Neural cell (in vitro differentiated cells): ENCODE data around the gene FAM209A. TPM values are rescaled to one million over a fixed set of nuclear protein-coding genes. Genes with fewer than 3 reads are reported as not detected.

Source experiments
- H2AFZ ChIP-seq: fragments of 200-600, 300-800 bp; sonication (generic), shearing (Covaris generic); 2 replicates; pipeline ENCODE4 v1.6.0; 2014; ENCODE audit warnings: low read depth, mild to moderate bottlenecking, antibody characterized with exemption, low read length, moderate library complexity
- H3F3A ChIP-seq: fragments of 200-600 bp; shearing (Covaris generic); 2 replicates; pipeline ENCODE4 v1.6.1; 2016; ENCODE audit warnings: mild to moderate bottlenecking, moderate library complexity, mixed read lengths, antibody characterized with exemption, low read length; ENCODE audit not compliant: insufficient read depth, poor library complexity, severe bottlenecking
- H3K27ac ChIP-seq: fragments of 200-600, 300-800 bp; sonication (generic), shearing (Covaris generic); 2 replicates; pipeline ENCODE4 v1.5.1; 2014; ENCODE audit warnings: mild to moderate bottlenecking, low read length, moderate library complexity
- H3K27me3 ChIP-seq: fragments of 300-800, 200-600 bp; sonication (generic), shearing (Covaris generic); 2 replicates; pipeline ENCODE4 v1.6.0; 2014; ENCODE audit warnings: mild to moderate bottlenecking, low read depth, low read length, moderate library complexity; ENCODE audit not compliant: insufficient read depth
- H3K36me3 ChIP-seq: fragments of 300-800, 200-600 bp; sonication (generic), shearing (Covaris generic); 2 replicates; pipeline ENCODE4 v1.5.1; 2014; ENCODE audit warnings: mild to moderate bottlenecking, antibody characterized with exemption, low read length, moderate library complexity; ENCODE audit not compliant: insufficient read depth
- H3K4me2 ChIP-seq: fragments of 300-800, 200-600 bp; sonication (generic), shearing (Covaris generic); 2 replicates; pipeline ENCODE4 v1.6.0; 2014; ENCODE audit warnings: mild to moderate bottlenecking, low read length
- H3K4me3 ChIP-seq: fragments of 300-800, 200-600 bp; sonication (generic), shearing (Covaris generic); 2 replicates; pipeline ENCODE4 v1.5.1; 2014; ENCODE audit warnings: mild to moderate bottlenecking, low read length, moderate library complexity
- H3K79me2 ChIP-seq: fragments of 200-600 bp; shearing (Covaris generic); replicated peaks from 2 replicates; pipeline ENCODE4 v1.6.0; 2014; ENCODE audit warnings: mild to moderate bottlenecking, low read length, moderate library complexity; ENCODE audit not compliant: insufficient read depth
- H3K9ac ChIP-seq: fragments of 300-800, 200-600 bp; sonication (generic), shearing (Covaris generic); 2 replicates; pipeline ENCODE4 v1.6.1; 2016; ENCODE audit warnings: mild to moderate bottlenecking, low read length, mixed read lengths
- H3K9me2 ChIP-seq: fragments of 200-600 bp; shearing (Covaris generic); 2 replicates; pipeline ENCODE4 v1.6.1; 2016; ENCODE audit warnings: mild to moderate bottlenecking, low read length, mixed read lengths; ENCODE audit not compliant: insufficient read depth
- H3K9me3 ChIP-seq: fragments of 200-600, 300-800 bp; sonication (generic), shearing (Covaris generic); 2 replicates; pipeline ENCODE4 v1.6.1; 2016; ENCODE audit warnings: mild to moderate bottlenecking, mixed run types, low read length, moderate library complexity, mixed read lengths
- H4K20me1 ChIP-seq: fragments of 200-600 bp; shearing (Covaris generic); 2 replicates; pipeline ENCODE4 v1.6.1; 2016; ENCODE audit warnings: mild to moderate bottlenecking, mixed run types; ENCODE audit not compliant: insufficient read depth
- EP300 ChIP-seq: fragments of 450-650 bp; conservative IDR thresholded peaks from 2 replicates; pipeline ENCODE4 v1.6.1; 2014; ENCODE audit warnings: antibody characterized with exemption, mild to moderate bottlenecking, moderate library complexity; ENCODE audit not compliant: poor library complexity, severe bottlenecking
- EZH2 ChIP-seq: fragments of 200-600, 300-800 bp; shearing (Covaris generic), sonication (generic); IDR thresholded peaks from 2 replicates; pipeline ENCODE4 v1.6.1; 2014; ENCODE audit warnings: antibody characterized with exemption, low read length, borderline replicate concordance, mild to moderate bottlenecking; ENCODE audit not compliant: insufficient read depth, poor library complexity, severe bottlenecking
- MXI1 ChIP-seq: fragments of 450-650 bp; conservative IDR thresholded peaks from 2 replicates; pipeline ENCODE4 v1.6.1; 2014; ENCODE audit warnings: antibody characterized with exemption, mild to moderate bottlenecking; ENCODE audit not compliant: poor library complexity, severe bottlenecking
- POLR2AphosphoS5 ChIP-seq: IDR thresholded peaks from 2 replicates; pipeline ENCODE4 v1.6.1; 2012
- RAD21 ChIP-seq: fragments of 450-650 bp; conservative IDR thresholded peaks from 2 replicates; pipeline ENCODE4 v1.6.1; 2014; ENCODE audit warnings: antibody characterized with exemption, mild to moderate bottlenecking, moderate library complexity
- SMC3 ChIP-seq: fragments of 450-650 bp; conservative IDR thresholded peaks from 2 replicates; pipeline ENCODE4 v1.6.1; 2014; ENCODE audit warnings: antibody characterized with exemption, mild to moderate bottlenecking, moderate library complexity; ENCODE audit not compliant: poor library complexity
- TAF1 ChIP-seq: IDR thresholded peaks from 2 replicates; pipeline ENCODE4 v1.6.1; 2012; ENCODE audit warnings: low read depth
- polyA plus RNA-seq: library from polyadenylated mRNA; depleted of rRNA; stranded (reverse); fragments of >200 nt; gene quantifications from 2 replicates; pipeline ENCODE4 v1.2.3, GENCODE V29; 2014
- TF ChIP-seq, protein P1 (sequence below): fragments of 450-650 bp; IDR thresholded peaks from 2 replicates; pipeline ENCODE4 v1.5.1; 2014; ENCODE audit warnings: antibody characterized with exemption, mild to moderate bottlenecking, moderate library complexity; ENCODE audit not compliant: poor library complexity, severe bottlenecking
- TF ChIP-seq, protein P2 (sequence below): IDR thresholded peaks from 2 replicates; pipeline ENCODE4 v1.6.1; 2012; ENCODE audit warnings: borderline replicate concordance

The FAM209A gene
- polyA plus RNA-seq, 1 donor from 2014 or later: not detected

GRCh38 chr20:56506103-56506502, 18.4 kb upstream of the FAM209A start:
- H4K20me1 ChIP-seq: no peaks in the 10 kb centered on the region
- no peaks in the 10 kb centered on the region for H3K79me2 ChIP-seq
- no peak overlapping the region for H3K4me3 ChIP-seq
- no peak for TF ChIP-seq RAD21
- TF ChIP-seq, protein P1, sequence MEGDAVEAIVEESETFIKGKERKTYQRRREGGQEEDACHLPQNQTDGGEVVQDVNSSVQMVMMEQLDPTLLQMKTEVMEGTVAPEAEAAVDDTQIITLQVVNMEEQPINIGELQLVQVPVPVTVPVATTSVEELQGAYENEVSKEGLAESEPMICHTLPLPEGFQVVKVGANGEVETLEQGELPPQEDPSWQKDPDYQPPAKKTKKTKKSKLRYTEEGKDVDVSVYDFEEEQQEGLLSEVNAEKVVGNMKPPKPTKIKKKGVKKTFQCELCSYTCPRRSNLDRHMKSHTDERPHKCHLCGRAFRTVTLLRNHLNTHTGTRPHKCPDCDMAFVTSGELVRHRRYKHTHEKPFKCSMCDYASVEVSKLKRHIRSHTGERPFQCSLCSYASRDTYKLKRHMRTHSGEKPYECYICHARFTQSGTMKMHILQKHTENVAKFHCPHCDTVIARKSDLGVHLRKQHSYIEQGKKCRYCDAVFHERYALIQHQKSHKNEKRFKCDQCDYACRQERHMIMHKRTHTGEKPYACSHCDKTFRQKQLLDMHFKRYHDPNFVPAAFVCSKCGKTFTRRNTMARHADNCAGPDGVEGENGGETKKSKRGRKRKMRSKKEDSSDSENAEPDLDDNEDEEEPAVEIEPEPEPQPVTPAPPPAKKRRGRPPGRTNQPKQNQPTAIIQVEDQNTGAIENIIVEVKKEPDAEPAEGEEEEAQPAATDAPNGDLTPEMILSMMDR: no peak
- TF ChIP-seq EP300: no peak
- TF ChIP-seq MXI1: no peak
- no peak for TF ChIP-seq POLR2AphosphoS5
- no peak for TF ChIP-seq EZH2
- TF ChIP-seq, protein P2, sequence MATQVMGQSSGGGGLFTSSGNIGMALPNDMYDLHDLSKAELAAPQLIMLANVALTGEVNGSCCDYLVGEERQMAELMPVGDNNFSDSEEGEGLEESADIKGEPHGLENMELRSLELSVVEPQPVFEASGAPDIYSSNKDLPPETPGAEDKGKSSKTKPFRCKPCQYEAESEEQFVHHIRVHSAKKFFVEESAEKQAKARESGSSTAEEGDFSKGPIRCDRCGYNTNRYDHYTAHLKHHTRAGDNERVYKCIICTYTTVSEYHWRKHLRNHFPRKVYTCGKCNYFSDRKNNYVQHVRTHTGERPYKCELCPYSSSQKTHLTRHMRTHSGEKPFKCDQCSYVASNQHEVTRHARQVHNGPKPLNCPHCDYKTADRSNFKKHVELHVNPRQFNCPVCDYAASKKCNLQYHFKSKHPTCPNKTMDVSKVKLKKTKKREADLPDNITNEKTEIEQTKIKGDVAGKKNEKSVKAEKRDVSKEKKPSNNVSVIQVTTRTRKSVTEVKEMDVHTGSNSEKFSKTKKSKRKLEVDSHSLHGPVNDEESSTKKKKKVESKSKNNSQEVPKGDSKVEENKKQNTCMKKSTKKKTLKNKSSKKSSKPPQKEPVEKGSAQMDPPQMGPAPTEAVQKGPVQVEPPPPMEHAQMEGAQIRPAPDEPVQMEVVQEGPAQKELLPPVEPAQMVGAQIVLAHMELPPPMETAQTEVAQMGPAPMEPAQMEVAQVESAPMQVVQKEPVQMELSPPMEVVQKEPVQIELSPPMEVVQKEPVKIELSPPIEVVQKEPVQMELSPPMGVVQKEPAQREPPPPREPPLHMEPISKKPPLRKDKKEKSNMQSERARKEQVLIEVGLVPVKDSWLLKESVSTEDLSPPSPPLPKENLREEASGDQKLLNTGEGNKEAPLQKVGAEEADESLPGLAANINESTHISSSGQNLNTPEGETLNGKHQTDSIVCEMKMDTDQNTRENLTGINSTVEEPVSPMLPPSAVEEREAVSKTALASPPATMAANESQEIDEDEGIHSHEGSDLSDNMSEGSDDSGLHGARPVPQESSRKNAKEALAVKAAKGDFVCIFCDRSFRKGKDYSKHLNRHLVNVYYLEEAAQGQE: no peak
- no peak for TF ChIP-seq TAF1
- TF ChIP-seq SMC3: no peak
- no peaks in the 10 kb centered on the region for H3K36me3 ChIP-seq
- no peaks in the 10 kb centered on the region for H3K27me3 ChIP-seq
- H3K4me2 ChIP-seq: no peak overlapping the region
- no peaks in the 10 kb centered on the region for H3K9me3 ChIP-seq
- H3K9me2 ChIP-seq: no peaks in the 10 kb centered on the region
- no peak overlapping the region for H2AFZ ChIP-seq
- no peak overlapping the region for H3K9ac ChIP-seq
- H3F3A ChIP-seq: no peaks in the 10 kb centered on the region
- no peak overlapping the region for H3K27ac ChIP-seq

DNA sequence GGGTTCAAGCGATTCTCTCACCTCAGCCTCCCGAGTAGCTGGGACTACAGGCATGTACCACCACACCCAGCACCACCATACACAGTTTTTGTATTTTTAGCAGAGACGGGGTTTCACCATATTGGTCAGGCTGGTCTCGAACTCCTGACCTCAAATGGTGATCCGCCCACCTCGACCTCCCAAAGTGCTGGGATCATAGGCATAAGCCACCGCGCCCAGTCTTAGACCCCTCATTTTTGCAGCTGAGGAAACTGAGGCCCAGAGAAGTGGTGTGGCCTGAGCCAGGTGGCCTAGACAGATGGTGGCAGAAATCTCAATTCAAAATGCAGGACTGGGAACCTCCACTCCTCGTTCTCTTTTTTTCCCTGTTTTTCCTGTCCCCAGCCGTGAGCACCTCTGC, 12.6 kb upstream of the FAM209A start:
- Histone ChIP-seq H3K79me2 (no peaks in the 10 kb centered on the region), H3K27me3 (no peaks in the 10 kb centered on the region), H3K36me3 (no peaks in the 10 kb centered on the region), H3K27ac (no peak overlapping the region), H4K20me1 (no peaks in the 10 kb centered on the region), H3K4me2 (no peak overlapping the region), H2AFZ (no peak overlapping the region), H3F3A (no peaks in the 10 kb centered on the region), H3K4me3 (no peak overlapping the region), H3K9me2 (no peaks in the 10 kb centered on the region), H3K9ac (no peak overlapping the region), H3K9me3 (no peaks in the 10 kb centered on the region)
- no peak for TF ChIP-seq RAD21
- no peak for TF ChIP-seq SMC3
- TF ChIP-seq, protein P2: no peak
- TF ChIP-seq POLR2AphosphoS5: no peak
- TF ChIP-seq TAF1: no peak
- no peak for TF ChIP-seq EZH2
